GM12873 (cell line): ENCODE data around the gene MAP3K5.

Source experiments
- TF ChIP-seq, protein P1 (sequence below): IDR thresholded peaks from 2 replicates; pipeline ENCODE4 v1.5.1; 2012; ENCODE audit warnings: low read depth, mild to moderate bottlenecking, moderate library complexity, low read length, control low read depth; ENCODE audit not compliant: insufficient read depth; ENCODE audit errors: missing control alignments

Gene MAP3K5

GRCh38 chr6:136535017-136535765 lies 257.1 kb downstream of the MAP3K5 start:
- TF ChIP-seq, protein P1, sequence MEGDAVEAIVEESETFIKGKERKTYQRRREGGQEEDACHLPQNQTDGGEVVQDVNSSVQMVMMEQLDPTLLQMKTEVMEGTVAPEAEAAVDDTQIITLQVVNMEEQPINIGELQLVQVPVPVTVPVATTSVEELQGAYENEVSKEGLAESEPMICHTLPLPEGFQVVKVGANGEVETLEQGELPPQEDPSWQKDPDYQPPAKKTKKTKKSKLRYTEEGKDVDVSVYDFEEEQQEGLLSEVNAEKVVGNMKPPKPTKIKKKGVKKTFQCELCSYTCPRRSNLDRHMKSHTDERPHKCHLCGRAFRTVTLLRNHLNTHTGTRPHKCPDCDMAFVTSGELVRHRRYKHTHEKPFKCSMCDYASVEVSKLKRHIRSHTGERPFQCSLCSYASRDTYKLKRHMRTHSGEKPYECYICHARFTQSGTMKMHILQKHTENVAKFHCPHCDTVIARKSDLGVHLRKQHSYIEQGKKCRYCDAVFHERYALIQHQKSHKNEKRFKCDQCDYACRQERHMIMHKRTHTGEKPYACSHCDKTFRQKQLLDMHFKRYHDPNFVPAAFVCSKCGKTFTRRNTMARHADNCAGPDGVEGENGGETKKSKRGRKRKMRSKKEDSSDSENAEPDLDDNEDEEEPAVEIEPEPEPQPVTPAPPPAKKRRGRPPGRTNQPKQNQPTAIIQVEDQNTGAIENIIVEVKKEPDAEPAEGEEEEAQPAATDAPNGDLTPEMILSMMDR: no peak

DNA sequence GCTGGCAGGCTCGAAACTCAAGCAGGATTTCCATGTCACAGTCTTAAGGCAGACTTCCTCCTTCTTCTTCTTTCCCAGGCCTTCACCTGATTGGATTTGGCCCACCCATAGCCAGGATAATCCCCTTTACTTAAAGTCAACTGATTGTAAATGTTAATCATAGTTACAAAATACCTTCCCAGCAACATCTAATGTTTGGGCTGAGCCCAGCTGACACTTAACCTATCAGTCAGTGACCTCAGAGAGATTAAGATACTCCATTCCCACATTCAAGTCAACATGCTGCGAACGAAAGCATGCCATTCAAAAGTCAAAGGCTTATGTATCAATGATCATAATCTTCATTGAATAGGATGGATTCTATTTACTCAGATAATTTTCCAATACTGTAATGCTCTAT lies 258.0 kb downstream of the MAP3K5 start:
- TF ChIP-seq, protein P1: no peak

GRCh38 chr6:136533487-136533886 lies 258.8 kb downstream of the MAP3K5 start:
- TF ChIP-seq, protein P1: no peak

DNA sequence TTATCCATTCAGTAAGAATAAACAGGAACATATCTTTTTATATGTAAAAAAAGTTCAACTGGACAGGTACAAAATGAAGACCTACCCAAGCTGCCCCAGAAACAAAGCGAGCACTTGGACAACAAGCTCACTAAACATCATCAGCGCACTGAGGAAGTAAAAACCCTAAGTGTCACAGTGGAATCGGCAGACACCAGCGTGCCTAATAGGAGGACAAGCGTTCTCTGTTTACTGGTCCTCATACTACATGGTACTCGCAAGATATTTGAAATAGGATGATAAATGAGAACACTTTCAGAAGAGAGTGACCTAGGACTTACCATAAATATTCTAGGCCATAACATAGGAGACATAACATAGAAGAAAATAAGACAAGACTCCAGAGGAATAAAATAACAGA lies 260.2 kb downstream of the MAP3K5 start:
- TF ChIP-seq, protein P1: no peak

GRCh38 chr6:136529710-136530109 lies 262.6 kb downstream of the MAP3K5 start:
- TF ChIP-seq, protein P1: no peak

- TF ChIP-seq, protein P1: no peak
Observed at GRCh38 chr6:136528477-136528876, 263.8 kb downstream of the MAP3K5 start.

GRCh38 chr6:136527831-136528230 lies 264.4 kb downstream of the MAP3K5 start:
- TF ChIP-seq, protein P1: no peak
